DND-41 (cell line): Measurements from ENCODE around the gene FRMPD4.

Source experiments
- ATAC-seq: fragments of 200-7000 bp; cut with Tn5 transposase; 3 replicates; pipeline ENCODE4 v1.9.1; 2021; ENCODE audit warnings: low read depth; ENCODE audit not compliant: insufficient read depth
- DNase-seq: peaks from one replicate; pipeline ENCODE4 v3.0.0-alpha.2; 2020
- H2AFZ ChIP-seq: 2 replicates; pipeline ENCODE4 v1.6.0; 2012; ENCODE audit warnings: low read depth, low read length
- H3K27ac ChIP-seq: 2 replicates; pipeline ENCODE4 v1.5.1; 2012; ENCODE audit warnings: low read length, inconsistent platforms
- H3K27me3 ChIP-seq: fragments of 200-600 bp; sonication (generic); 2 replicates; pipeline ENCODE4 v1.6.0; 2012; ENCODE audit warnings: low read length, mild to moderate bottlenecking, inconsistent platforms; ENCODE audit not compliant: insufficient read depth, poor library complexity
- H3K36me3 ChIP-seq: 2 replicates; pipeline ENCODE4 v1.5.1; 2012; ENCODE audit warnings: low read length, inconsistent platforms; ENCODE audit not compliant: insufficient read depth
- H3K4me1 ChIP-seq: 2 replicates; pipeline ENCODE4 v1.5.1; 2012; ENCODE audit warnings: mild to moderate bottlenecking, low read length; ENCODE audit not compliant: insufficient read depth
- H3K4me2 ChIP-seq: 2 replicates; pipeline ENCODE4 v1.6.0; 2012; ENCODE audit warnings: mild to moderate bottlenecking, moderate library complexity, low read length, inconsistent platforms; ENCODE audit not compliant: insufficient read depth
- H3K4me3 ChIP-seq, 2 experiments: fragments of 200-600 bp in 1 of 2; shearing (Covaris generic) in 1 of 2; 2 replicates each; pipeline ENCODE4 v1.5.1; 2012 to 2016; ENCODE audit warnings: inconsistent platforms in 2 of 2, low read length in 2 of 2, mild to moderate bottlenecking in 2 of 2, low read depth in 1 of 2, moderate library complexity in 1 of 2
- H3K79me2 ChIP-seq: 2 replicates; pipeline ENCODE4 v1.6.0; 2012; ENCODE audit warnings: low read length, inconsistent platforms; ENCODE audit not compliant: insufficient read depth
- H3K9ac ChIP-seq: 2 replicates; pipeline ENCODE4 v1.6.0; 2012; ENCODE audit warnings: low read depth, mild to moderate bottlenecking, inconsistent platforms, low read length, moderate library complexity
- H3K9me3 ChIP-seq: 2 replicates; pipeline ENCODE4 v1.5.1; 2012; ENCODE audit warnings: low read length, moderate library complexity, mild to moderate bottlenecking, inconsistent platforms; ENCODE audit not compliant: insufficient read depth, severe bottlenecking
- H4K20me1 ChIP-seq: 2 replicates; pipeline ENCODE4 v1.6.0; 2012; ENCODE audit warnings: low read length; ENCODE audit not compliant: insufficient read depth
- EZH2 ChIP-seq: IDR thresholded peaks from 3 replicates; pipeline ENCODE4 v1.6.1; 2012; ENCODE audit warnings: borderline replicate concordance, low read depth, mild to moderate bottlenecking, moderate library complexity, low read length, inconsistent platforms; ENCODE audit not compliant: severe bottlenecking
- TF ChIP-seq, protein P1 (sequence below): IDR thresholded peaks from 2 replicates; pipeline ENCODE4 v1.5.1; 2012; ENCODE audit warnings: borderline replicate concordance, low read length, moderate library complexity, mild to moderate bottlenecking; ENCODE audit not compliant: poor library complexity, severe bottlenecking; ENCODE audit errors: extremely low read depth

The FRMPD4 gene

DNA sequence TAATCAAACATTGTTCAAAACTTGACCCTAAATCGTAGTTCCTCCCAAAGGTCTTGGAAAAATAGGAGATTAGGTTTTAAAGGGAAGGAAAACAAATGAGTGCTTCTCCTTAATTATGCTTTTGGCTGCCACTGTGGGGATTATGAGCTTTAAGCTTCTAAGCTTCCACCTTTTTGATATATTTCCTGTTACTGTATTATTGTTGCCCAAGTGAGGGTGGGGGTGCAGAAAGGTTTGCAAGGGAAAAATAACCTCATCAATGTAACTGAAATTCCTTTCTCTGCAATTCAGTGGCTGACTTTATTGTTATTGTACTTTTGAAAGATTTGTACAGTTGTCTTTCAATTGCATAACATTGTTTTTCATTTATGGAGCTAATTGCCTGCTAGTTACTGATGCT lies 285.1 kb downstream of the FRMPD4 start:
- no peak overlapping the region for H2AFZ ChIP-seq
- TF ChIP-seq EZH2 = no peak
- TF ChIP-seq, protein P1, sequence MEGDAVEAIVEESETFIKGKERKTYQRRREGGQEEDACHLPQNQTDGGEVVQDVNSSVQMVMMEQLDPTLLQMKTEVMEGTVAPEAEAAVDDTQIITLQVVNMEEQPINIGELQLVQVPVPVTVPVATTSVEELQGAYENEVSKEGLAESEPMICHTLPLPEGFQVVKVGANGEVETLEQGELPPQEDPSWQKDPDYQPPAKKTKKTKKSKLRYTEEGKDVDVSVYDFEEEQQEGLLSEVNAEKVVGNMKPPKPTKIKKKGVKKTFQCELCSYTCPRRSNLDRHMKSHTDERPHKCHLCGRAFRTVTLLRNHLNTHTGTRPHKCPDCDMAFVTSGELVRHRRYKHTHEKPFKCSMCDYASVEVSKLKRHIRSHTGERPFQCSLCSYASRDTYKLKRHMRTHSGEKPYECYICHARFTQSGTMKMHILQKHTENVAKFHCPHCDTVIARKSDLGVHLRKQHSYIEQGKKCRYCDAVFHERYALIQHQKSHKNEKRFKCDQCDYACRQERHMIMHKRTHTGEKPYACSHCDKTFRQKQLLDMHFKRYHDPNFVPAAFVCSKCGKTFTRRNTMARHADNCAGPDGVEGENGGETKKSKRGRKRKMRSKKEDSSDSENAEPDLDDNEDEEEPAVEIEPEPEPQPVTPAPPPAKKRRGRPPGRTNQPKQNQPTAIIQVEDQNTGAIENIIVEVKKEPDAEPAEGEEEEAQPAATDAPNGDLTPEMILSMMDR = no peak
- DNase-seq (no peak), ATAC-seq (no peak)
- H3K4me2 ChIP-seq = no peak overlapping the region
- no peaks in the 10 kb centered on the region for H3K36me3 ChIP-seq
- no peaks in the 10 kb centered on the region for H4K20me1 ChIP-seq
- no peaks in the 10 kb centered on the region for H3K79me2 ChIP-seq
- no peak overlapping the region for H3K4me3 ChIP-seq
- H3K27me3 ChIP-seq = no peaks in the 10 kb centered on the region
- no peak overlapping the region for H3K27ac ChIP-seq
- H3K9me3 ChIP-seq = no peaks in the 10 kb centered on the region
- no peaks in the 10 kb centered on the region for H3K4me1 ChIP-seq
- H3K9ac ChIP-seq = no peak overlapping the region

DNA sequence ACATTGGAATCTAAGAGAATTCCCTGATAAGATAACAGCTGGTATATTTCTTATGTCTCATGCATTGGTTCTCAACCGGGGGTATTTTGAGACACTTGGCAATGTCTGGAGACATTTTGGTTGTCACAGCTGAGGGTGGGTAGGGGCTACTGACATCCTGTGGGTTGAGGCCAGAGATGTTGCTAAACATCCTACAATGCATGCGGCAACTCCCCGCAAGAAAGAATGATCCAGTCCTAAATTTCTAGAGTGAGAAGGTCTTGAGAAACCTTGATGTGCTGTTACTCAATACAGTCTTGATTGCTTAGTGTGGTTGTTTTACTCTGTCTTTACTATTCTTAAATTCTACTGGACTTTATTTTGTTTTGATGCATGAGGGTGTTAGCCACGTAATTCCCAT lies 287.2 kb downstream of the FRMPD4 start:
- no peaks in the 10 kb centered on the region for H3K36me3 ChIP-seq
- no peaks in the 10 kb centered on the region for H4K20me1 ChIP-seq
- no peak overlapping the region for H3K4me2 ChIP-seq
- no peaks in the 10 kb centered on the region for H3K9me3 ChIP-seq
- no peak overlapping the region for H3K27ac ChIP-seq
- no peak for DNase-seq
- TF ChIP-seq, protein P1 = no peak
- no peak for TF ChIP-seq EZH2
- H3K4me3 ChIP-seq = no peak overlapping the region
- no peak for ATAC-seq
- H3K79me2 ChIP-seq = no peaks in the 10 kb centered on the region
- no peak overlapping the region for H2AFZ ChIP-seq
- no peaks in the 10 kb centered on the region for H3K27me3 ChIP-seq
- no peaks in the 10 kb centered on the region for H3K4me1 ChIP-seq
- H3K9ac ChIP-seq = no peak overlapping the region

DNA sequence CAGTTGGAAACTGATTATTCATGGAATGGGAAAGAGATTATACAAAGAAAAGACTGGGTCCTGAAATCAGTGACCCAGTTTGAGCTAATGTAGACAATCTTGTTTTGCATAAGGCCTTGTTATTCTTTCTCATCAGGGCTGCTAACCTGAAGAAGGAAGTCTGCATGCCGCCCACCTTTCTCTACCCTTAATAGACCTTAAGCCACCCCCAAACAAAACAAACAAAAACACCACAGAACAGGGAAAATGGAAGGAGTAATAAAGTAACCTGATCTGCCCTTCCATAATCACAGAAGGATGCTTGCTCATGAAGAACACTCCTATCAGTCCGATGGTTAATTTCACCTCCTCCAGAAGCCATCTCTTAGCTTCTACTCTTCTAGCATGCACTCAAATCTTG lies 288.1 kb downstream of the FRMPD4 start:
- H3K79me2 ChIP-seq = no peaks in the 10 kb centered on the region
- no peak overlapping the region for H2AFZ ChIP-seq
- H3K9ac ChIP-seq = no peak overlapping the region
- H3K4me3 ChIP-seq = no peak overlapping the region
- no peaks in the 10 kb centered on the region for H3K27me3 ChIP-seq
- ATAC-seq (no peak), DNase-seq (no peak)
- no peaks in the 10 kb centered on the region for H3K36me3 ChIP-seq
- H3K4me2 ChIP-seq = no peak overlapping the region
- TF ChIP-seq, protein P1 = no peak
- TF ChIP-seq EZH2 = no peak
- H3K4me1 ChIP-seq = no peaks in the 10 kb centered on the region
- H3K9me3 ChIP-seq = no peaks in the 10 kb centered on the region
- no peak overlapping the region for H3K27ac ChIP-seq
- no peaks in the 10 kb centered on the region for H4K20me1 ChIP-seq

DNA sequence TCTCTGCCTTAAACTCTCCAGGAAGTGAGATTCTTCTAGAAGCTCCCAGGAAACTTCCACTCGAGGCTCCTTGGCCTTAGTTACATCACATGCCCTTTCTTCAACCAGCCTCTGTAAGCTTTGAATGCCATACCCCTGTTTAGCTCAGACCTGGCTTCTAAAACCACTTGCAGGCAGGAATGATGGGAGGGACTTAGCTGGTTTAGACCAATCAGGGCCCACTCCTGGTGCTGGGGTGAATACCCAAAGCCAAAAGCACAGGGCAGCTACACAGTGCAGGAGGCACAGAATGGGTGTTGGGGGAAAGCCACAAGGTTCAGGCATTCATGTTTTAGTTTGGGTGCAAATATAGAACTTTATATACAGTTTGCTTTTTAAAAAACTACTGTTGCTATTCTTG lies 296.2 kb downstream of the FRMPD4 start:
- H2AFZ ChIP-seq = no peak overlapping the region
- no peaks in the 10 kb centered on the region for H3K79me2 ChIP-seq
- TF ChIP-seq EZH2 = no peak
- TF ChIP-seq, protein P1 = no peak
- ATAC-seq (no peak), DNase-seq (no peak)
- H3K27me3 ChIP-seq = peaks cover 3% of the 10 kb centered on the region
- H3K36me3 ChIP-seq = no peaks in the 10 kb centered on the region
- no peaks in the 10 kb centered on the region for H3K9me3 ChIP-seq
- no peak overlapping the region for H3K27ac ChIP-seq
- no peak overlapping the region for H3K4me3 ChIP-seq
- H4K20me1 ChIP-seq = no peaks in the 10 kb centered on the region
- no peak overlapping the region for H3K4me2 ChIP-seq
- H3K4me1 ChIP-seq = no peaks in the 10 kb centered on the region
- H3K9ac ChIP-seq = no peak overlapping the region
